ENCODE results near the gene LTBP1.

LTBP1 gene

DNA sequence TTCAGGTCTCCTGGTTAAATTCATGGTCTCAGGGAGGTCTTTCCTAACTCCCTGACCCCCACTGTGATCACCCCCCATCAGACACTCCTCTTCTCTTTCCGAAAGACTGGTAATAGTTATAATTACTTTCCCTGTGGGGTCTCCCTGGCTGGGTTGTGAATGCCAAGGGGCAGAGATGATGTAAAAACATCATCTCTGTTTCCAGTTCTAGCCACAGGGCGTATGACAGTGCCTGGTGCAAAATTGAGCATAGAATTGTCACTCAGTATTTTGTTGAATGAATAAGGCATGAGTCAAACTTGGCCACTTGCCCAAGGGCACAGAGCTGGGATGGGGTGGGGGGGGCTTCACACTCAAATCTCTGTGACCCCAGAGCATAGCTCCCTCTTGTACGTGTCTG is 65.2 kb downstream of the LTBP1 start:
- no peak for DNase-seq (ENCODE audit: low read depth in 2 of 2)

DNA sequence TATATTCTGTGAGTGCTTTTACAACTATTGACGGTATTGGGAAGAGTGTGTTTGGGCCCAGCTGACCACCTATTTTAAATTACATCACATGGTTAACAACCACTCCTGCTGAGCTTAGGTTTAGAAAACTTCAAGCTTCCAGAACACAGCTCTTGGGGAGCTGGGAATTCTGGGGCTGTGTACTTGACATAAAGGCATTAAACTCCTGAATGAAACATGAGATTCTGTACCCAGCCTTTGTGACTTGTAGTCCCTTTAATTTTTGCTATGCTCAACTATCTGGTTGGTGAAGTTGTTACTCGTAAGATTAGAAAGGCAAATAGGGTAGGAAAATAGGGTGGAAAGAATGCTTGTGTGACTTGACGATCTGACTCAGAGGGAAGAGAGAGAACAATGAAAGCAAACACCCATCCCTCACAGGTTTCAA is 66.9 kb downstream of the LTBP1 start:
- DNase-seq (ENCODE audit: low read depth in 2 of 2), result no peak

DNA sequence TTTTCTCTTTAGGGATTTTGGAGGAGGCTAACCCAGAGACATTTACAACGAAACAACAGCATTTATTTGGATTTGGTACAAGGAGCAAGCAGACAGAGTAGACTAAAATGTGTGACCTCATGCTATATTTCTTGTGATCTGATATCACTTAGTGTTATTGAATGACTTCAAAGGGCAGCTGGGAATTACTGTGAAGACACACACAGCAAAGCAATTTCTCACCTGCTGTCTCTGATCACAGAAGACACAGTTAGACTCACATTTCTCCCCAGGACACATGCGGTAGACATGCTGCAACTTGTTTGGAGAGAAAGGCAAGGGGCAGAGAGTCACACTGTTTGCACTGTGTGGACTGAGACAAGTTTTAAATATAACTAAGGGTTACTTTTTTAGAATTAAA is 67.5 kb downstream of the LTBP1 start:
- DNase-seq (ENCODE audit: low read depth in 2 of 2), result no peak

DNA sequence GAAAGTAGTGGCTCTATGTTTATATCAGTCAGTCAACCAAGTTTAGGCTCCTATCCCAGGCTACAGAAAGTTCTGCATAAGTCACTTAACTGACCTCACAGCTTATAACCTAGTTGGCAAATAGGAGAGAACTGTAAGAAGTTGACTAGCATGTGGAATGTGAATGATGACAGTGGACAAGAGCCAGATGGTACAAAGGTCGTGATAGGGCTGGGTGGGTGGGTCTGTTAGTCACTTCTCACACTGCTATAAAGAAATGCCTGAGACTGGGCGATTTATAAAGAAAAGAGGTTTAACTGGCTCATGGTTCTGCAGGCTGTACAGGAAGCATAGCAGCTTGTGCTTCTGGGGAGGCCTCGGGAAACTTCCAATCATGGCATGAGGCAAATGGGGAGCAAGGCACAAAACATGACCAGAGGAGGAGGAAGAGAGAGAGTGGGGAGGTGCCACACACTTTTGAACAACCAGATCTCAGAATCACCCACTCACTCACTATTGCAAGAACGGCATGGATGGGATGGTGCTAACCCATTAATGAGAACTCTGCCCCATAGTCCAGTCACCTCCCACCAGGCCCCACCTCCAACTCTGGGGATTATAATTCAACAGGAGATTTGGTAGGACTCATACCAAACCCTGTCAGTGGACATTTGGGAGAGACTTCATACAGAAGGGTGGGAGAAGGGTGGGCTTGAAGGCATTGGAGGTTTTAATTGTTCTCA is 68.8 kb downstream of the LTBP1 start:
- DNase-seq (ENCODE audit: low read depth in 2 of 2), result no peak

DNA sequence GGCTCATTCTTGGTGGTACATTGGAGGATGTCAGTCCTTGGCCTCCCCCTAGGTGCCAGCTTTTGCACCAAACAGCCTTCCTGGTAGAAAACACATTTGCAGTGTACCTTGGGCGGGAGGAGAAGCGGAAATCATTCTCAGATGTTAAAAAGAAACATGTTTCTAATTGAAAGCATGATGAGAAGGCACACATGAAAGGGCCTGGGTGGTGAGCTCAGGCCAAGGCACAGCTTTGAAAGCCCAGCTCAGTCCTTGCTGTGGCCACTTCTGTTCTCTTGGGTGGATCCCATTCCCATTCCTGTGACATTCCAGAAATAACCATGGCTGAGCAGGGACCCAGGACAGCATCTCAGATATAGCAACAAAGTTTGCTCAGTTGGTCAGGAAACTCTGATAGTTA is 71.5 kb downstream of the LTBP1 start:
- no peak for DNase-seq (ENCODE audit: low read depth in 2 of 2)

DNA sequence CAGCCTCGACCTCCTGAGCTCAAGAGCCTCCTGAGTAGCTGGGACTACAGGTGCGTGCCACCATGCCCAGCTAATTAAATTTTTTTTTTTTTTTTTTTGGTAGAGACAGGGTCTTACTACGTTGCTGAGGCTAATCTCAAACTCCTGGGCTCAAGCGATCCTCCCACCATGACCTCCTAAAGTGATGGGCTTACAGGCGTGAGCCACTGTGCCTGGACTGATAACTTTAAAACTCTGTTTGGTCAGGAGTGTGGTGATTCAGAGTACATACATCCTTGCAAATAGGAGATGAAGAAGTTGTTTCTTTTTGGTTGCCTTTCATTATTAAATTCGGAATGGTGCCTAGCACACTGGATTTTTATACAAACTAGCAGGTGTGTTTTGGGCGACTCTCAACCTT is 73.0 kb downstream of the LTBP1 start:
- DNase-seq (ENCODE audit: low read depth in 2 of 2), result no peak

DNA sequence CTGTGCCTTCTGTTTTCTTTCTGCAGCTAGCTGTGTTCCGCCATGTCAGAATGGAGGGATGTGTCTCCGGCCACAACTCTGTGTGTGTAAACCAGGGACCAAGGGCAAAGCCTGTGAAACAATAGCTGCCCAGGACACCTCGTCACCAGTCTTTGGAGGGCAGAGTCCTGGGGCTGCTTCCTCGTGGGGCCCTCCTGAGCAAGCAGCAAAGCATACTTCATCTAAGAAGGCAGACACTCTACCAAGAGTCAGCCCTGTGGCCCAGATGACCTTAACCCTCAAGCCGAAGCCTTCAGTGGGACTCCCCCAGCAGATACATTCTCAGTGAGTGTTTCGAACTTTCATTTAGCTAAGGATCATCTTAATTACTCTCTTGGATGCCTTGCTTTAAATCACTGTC is 74.1 kb downstream of the LTBP1 start:
- DNase-seq (ENCODE audit: low read depth in 2 of 2), result no peak

DNA sequence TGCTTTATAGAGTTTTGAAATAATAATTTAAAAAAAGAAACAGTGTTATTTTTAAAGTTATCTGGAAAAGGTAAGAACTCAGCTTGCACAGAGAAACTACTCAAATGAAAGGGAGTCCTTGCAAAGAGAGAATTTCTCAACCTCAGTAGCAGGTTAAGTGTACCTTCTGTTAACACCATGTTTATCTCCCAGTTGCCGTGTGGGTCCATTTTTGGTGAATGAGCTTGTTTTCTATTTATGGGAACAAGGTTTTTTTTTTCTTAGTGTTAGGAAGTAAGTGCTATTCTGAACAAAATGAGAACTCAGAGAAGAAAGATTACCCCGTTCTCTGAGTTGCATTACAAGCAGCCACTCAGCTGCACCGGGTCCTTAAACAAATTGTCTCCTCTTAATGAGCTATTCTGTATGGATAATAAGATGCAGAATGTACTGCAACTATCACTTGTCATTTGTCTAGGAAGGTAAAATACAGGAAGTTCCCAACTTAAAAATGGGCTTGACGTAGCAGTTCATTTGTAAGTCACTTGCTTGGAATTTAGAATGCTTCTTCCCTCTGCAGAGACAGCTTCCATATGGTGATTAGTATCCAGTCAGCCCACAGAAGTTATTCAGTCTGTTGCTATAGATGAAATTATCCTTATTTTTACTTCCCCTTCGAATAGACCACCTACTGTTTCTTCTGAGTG is 74.9 kb downstream of the LTBP1 start:
- no peak for DNase-seq (ENCODE audit: low read depth in 2 of 2)

DNA sequence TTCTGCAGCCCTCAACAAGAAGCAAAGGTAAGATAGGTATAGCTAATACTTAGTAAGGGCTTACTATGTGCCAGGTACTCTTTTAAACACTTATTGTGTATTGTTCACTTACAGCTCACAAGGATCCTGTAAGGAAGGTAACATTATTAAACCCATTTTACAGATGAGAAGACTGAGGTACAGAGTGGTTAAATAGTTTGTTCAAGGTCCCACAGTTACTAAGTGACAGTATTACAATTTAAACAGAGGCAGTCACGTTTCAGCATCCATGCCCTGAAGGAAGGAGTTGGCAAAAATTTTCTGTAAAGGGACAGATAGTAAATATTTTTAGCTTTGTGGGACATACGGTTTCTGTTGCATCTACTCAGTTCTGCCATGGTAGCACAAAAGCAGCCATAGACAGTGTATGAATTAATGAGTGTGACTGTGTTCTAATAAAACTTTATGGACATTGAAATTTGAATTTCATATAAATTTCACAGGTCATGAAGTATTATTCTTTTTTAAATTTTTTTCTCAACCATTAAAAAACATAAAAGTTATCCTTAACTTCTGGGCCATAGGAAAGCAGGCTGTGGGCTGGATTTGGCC is 75.7 kb downstream of the LTBP1 start:
- DNase-seq (ENCODE audit: low read depth in 2 of 2), result no peak

DNA sequence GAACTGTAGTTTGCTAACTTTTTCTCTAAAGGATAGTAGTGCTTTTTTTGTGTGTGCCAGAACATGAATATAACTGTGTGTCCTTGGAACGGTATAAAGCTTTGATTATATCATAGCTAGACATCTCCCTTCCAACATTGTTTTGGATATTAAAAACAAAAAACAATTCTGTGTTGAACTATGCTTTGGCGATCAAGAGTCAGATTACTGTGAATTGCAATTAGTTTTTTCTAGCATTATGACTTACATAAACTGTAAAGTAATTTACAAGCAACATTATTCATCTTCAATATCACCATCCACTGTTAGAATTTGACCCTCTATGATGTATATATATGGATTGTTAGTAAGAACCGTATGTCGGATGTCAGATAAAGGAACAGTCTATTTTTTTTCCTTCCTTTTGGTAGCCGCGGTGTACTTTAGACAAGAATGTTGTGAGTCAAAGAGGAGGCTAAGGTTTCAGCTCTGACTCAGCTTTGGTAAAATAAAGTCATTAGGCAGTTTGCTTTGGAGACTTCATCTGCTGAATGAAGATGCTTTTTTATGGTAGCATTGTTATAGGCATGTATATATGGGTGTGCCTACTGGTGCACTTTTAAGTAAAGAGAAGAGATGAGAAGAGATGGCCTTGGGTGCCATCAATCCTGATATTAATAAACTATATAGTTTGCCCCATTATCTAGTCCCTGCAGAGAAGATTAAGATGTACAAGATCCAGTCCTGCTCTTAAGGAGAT is 76.4 kb downstream of the LTBP1 start:
- no peak for DNase-seq (ENCODE audit: low read depth in 2 of 2)

DNA sequence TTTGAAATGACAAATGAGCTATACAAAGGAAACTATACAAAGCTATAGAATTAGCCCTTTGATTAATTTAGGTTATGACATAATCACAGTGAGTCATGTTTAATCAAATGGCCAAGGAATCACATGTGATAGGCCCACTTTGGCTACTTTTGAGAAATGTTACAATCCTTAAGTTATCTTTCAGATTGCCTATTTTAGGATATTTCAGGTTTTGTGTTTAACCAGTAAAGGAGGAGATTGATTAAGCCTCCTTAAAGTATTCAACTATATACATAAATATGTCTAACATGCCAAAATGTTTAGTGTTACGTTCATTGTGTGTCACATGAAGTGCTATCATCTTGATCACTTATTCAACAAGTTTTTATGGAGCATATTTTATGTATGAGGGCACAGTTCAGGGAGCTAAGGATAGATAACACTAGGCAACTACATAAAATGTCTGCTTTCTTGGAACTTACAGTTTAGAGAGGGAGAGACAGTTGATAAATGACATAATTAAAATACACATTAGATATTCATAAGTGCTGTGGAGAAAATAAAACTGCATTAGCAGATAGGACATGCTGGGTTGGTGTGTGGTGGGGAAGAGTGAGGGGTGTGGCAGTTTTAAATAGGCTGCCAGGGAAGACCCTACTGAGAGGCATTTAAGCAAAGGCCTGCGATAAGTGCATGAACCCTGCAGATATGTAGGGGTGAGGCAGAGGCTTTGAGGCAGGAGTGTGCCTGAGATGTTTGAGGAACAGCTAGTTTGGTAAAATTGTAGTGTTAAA is 77.2 kb downstream of the LTBP1 start:
- no peak for DNase-seq (ENCODE audit: low read depth in 2 of 2)

DNA sequence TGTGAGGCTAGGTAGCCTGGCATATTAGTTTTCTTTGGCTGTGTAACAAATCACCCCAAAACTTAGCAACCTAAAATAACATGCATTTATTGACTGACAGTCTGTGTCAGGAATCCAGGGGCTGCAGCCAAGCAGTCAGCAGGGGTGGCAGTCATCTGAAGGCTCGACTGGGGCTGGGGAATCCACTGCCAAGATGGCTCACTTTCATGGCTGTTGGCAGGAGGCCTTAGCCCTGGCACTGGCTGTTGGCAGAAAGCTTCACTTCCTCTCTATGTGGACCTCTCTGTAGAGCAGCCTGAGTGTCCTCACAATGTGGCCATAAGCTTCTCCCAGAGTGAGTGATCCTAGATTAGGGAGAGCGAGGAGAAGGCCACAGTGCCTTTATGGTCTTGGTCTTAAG is 78.0 kb downstream of the LTBP1 start:
- no peak for DNase-seq (ENCODE audit: low read depth in 2 of 2)

DNA sequence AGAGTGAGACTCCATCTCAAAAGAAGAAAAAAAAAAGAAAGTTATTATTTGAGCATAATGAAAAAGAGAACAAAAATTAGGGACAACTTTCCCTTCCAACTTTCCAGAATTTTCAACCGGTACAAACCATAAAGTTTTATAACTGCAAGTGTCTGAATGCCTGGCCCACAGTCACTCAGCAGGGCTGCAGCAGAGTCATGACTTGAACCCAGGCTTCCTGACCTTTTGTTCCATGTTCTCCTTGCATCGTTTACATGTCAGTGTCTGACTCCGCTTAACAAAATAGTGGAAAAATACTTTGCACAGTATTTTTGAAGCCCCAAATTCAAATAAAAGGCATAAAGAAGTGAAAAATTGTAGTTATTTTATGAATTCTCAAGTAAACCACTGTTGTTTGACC is 82.7 kb downstream of the LTBP1 start:
- no peak for DNase-seq (ENCODE audit: low read depth in 2 of 2)

DNA sequence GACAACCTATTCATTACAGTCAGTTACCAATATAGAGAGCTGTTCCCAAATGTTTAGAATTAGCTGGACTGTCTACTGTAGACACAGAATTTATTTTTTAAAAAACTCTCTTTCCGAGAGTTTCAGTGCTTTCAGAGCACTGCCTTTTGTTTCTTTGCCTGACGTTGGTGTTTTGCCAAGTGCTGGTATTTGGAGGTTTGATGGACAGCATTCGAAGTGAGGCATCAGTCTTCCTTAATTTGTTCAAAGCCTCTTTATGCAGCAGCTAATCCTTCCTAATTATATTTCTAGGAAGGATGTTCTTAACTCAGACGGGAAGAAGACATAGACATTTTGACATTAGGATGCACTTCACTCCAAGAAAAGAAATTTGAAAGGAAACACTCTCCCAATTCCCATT is 83.2 kb downstream of the LTBP1 start:
- no peak for DNase-seq (ENCODE audit: low read depth in 2 of 2)

DNA sequence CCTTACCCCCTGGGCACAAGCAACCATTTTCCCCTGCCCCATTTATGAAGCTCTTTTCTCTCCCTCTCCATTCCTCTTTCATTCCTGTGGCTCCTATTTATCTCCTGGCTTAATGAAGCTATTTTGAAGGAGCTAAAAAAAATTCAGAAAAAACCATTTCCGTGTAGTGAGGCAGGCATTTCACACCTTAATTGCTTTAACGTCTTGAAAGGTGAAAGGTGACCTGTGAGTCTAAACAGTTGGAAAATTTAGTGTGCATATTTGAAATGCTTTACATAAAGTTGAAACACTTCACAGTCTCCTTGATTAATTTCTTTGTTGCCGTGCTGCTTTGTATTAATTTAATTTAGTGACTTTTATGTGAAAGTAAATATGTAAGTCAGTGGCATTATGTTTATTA is 83.6 kb downstream of the LTBP1 start:
- DNase-seq (ENCODE audit: low read depth in 2 of 2), result no peak

DNA sequence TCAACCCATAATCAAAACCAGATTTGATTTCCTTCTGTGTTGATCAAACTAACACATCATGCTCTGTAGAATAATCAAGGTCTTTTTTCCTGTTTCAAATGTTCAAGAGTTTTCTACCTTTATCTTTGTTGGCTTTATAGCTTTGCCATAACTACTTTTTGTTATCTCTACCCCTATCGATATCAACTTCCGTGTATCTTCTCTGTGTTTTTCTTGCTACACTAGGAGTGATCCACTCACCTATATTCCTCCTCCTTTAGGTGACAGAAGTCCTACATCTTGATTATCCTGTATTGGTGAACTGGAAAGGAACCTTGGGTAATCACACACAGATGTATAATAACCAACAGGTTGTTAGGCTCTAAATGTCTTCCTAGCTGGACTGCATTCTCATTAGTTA is 85.5 kb downstream of the LTBP1 start:
- no peak for DNase-seq (ENCODE audit: low read depth in 2 of 2)

DNA sequence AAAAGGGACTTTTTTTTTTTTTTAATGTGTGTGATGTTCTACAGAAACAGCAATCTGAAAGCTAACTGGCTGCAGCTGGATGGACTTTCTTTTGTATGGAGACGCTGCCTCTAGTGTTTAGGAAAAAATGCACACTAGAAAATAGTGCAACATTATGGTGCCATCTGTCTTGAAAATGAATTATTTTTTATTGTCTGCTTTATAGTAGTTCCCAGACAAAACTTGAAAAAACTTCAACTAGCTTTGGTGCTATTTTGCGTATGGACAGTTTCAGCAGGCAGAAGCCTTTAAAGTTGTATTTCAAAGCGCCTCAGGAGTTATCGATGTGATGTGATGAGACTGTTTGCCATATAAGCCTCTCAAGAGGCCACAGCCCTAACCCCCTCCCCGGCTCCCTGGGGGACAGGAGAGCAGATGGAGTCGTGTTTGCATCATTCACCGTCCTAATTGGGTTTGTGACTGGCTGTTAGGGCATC is 86.9 kb downstream of the LTBP1 start:
- no peak for DNase-seq (ENCODE audit: low read depth in 2 of 2)

DNA sequence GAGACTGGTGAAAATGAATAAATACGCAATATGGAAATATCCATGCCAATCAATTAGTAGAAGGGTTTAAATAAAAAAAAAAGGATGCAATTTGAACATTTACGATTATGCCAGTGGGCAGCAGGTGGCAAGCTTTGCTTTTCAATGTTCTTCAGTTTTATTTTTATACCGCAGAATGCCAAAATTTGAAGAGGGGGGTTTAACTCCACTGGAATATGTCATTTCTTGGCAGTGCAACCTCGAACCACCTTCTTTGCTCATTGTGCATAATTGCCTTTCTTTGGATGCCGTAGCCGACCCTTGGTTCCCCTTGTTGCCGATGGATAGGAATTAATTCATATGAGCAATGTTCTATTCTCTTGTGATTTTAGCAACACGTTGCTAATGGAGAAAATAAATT is 88.0 kb downstream of the LTBP1 start:
- DNase-seq (ENCODE audit: low read depth in 2 of 2), result no peak

DNA sequence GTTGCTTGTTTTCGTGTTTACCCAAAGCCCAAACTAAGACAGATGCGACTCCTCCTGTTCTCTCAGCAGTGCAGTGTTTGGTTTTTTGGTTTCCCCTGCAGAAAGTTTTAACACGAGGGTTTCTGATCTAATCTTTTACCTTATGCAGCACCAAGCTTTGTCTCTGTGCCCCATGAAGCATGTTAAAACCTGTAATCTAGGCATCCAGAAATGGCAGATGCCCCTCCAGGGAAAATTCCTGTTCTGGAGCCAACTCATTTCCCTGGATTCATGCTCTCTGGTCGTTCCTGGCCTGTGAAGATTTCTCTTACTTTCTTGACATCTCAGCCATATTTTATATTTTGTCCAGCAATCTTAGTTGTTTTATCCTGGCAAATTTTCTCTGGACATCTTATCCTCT is 91.5 kb downstream of the LTBP1 start:
- DNase-seq (ENCODE audit: low read depth in 2 of 2), result no peak

DNA sequence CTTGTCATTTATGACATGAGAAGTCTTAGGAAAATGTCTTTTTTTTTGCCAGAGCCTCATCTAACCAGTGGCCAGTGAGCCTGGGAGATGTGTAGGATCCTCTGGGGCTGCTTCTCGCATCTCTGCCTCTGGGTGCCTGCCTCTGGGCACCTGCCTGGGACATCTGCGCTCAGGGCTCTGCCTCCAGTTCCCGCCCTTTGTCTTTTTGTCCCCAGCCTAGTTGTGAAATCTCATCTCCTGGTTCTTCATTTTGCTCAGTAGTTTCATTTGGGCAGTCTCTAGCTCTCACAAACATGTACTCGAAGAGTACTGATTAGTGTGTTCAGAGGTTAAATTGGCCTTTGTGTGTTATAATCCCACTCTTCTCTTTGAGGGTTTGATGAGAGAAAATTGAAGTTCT is 92.0 kb downstream of the LTBP1 start:
- DNase-seq (ENCODE audit: low read depth in 2 of 2), result no peak

DNA sequence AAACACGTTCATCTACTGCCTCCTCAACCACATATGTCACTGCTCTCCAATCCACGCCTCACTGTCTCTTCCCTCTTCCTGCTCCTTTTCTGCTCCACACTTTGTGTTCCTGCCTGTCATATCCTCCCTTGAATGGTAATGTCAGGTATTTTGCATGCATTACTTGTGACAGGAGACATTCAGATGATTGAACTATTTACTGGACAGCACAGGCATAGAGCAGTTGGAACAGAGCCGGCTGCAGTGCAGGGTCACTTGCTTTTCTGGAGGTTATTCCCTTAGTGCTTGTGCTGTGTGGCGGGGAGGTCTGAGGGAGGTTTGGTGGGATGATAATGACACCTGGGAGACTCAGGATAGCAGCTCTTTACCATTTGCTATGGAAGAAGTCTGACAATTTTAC is 93.8 kb downstream of the LTBP1 start:
- DNase-seq (ENCODE audit: low read depth in 2 of 2), result no peak

DNA sequence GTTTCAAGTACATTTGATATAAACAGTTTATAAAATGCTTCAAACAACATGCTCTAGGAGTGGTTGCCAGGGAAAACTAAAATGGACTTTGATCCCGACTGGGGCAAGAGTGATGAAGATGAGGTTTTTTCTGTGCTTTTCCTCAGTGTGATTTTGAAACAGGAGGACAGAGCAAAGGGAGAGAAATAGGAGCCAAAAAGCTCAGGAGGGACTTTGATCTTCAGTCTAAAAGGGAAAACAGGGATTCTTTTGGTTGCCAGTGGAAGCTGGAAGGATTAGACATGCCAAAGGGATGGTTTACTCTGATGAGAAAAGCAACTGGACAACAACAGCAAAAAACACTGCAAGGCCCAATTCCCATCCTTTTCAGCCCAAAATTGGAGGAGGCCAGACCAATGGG is 95.5 kb downstream of the LTBP1 start:
- no peak for DNase-seq (ENCODE audit: low read depth in 2 of 2)

Measured in stimulated activated CD8-positive, alpha-beta memory T cell treated with anti-CD3 and anti-CD28 coated beads, Interleukin-7, amount 100 ng/mL, for 4 hours (primary cell).